Esophagus squamous epithelium (tissue), 5 donors: ENCODE measurements around the gene PRRC2B. TPM values are rescaled to one million over a fixed set of nuclear protein-coding genes. Genes with fewer than 3 reads are reported as not detected.
"Not testable (repeated sequence)": the region's sequence is repeated elsewhere in the genome, so short reads cannot be mapped to it uniquely, and the experiment has no call there.

Experiments used
- DNase-seq: peaks from one replicate; lab custom pipeline; 2025; lab: John Stamatoyannopoulos, UW
- H3K27ac ChIP-seq, 4 donors: fragments of 200-600 bp; sonication (generic); one replicate each; pipeline ENCODE4 v1.5.1; 2016 to 2019; ENCODE audit warnings: mild to moderate bottlenecking in 1 of 4
- H3K27me3 ChIP-seq, 4 donors: fragments of 200-600 bp; sonication (generic); 1 replicate in 3 of 4; 2 replicates in 1 of 4; pipeline versions ENCODE4 v1.5.1 to v1.6.0; 2017 to 2021; ENCODE audit warnings: antibody characterized with exemption in 1 of 4
- H3K36me3 ChIP-seq, 3 donors: fragments of 200-600 bp; sonication (generic); one replicate each; pipeline ENCODE4 v1.5.1; 2016 to 2019
- H3K4me1 ChIP-seq, 3 donors: fragments of 200-600 bp; sonication (generic); one replicate each; pipeline ENCODE4 v1.5.1; 2017 to 2019
- H3K4me3 ChIP-seq, 4 donors: fragments of 200-600 bp; sonication (generic); 1 replicate in 3 of 4; 2 replicates in 1 of 4; pipeline ENCODE4 v1.5.1; 2016 to 2019; ENCODE audit warnings: mild to moderate bottlenecking in 2 of 4, moderate library complexity in 1 of 4
- H3K9me3 ChIP-seq, 3 donors: fragments of 200-600 bp; sonication (generic); one replicate each; pipeline ENCODE4 v1.5.1; 2016 to 2019
- CTCF ChIP-seq, 6 experiments: fragments of 450-650 bp in 4 of 6; fragments of 200-600 bp in 2 of 6; sonication (generic) in 2 of 6; IDR thresholded peaks; one replicate each; pipeline ENCODE4 v1.5.1; 2016 to 2019; ENCODE audit warnings: antibody characterized with exemption in 6 of 6, mild to moderate bottlenecking in 4 of 6, moderate library complexity in 4 of 6
- POLR2A ChIP-seq, 4 donors: fragments of 450-650 bp; IDR thresholded peaks; one replicate each; pipeline ENCODE4 v1.6.1; 2017; ENCODE audit warnings: antibody characterized with exemption in 4 of 4, mild to moderate bottlenecking in 4 of 4, moderate library complexity in 3 of 4
- WGBS, 2 donors: methylation state at CpG; one replicate each; pipeline ENCODE4 v1.1.5; 2018; 5-methylcytosine and 5-hydroxymethylcytosine counted together
- intact Hi-C: fragments of 100-400 bp; cut with DNase I; formaldehyde crosslinking; loops from one replicate; pipeline ENCODE4 v1.15.0; 2022
- total RNA-seq, 4 donors: library from RNA; depleted of rRNA; stranded (reverse); fragments of >200 nt; gene quantifications; one replicate each; pipeline ENCODE4 v1.1.0, GENCODE V29; 2016
- donor health status: DM: yes; HTN: yes; CAD: no.

The PRRC2B gene
- total RNA-seq, 4 donors from 2014 or later: 46.6 to 73.8 (median 62.9) TPM

- intact Hi-C loops: no loop called here
- no peak for DNase-seq
- Histone ChIP-seq H3K4me3 (no peak overlapping the region), H3K9me3 (no peaks in the 10 kb centered on the region), H3K27ac (no peak overlapping the region), H3K4me1 (no peaks in the 10 kb centered on the region), H3K27me3 (no peaks in the 10 kb centered on the region), H3K36me3 (peaks cover 12 to 94% (median 21%) of the 10 kb centered on the region in 3 donors)
- no peak for TF ChIP-seq POLR2A (IDR thresholded peaks at IDR 0.05)
- TF ChIP-seq CTCF (IDR thresholded peaks at IDR 0.05): no peak
- WGBS, 2 donors: 66 to 79% methylated on average over 7 of the region's 7 CpGs
Measured at GRCh38 chr9:131511416-131511815, 117.5 kb downstream of the PRRC2B start.

GRCh38 chr9:131511880-131512279 lies 118.0 kb downstream of the PRRC2B start:
- no peaks in the 10 kb centered on the region for H3K9me3 ChIP-seq
- intact Hi-C loops: no loop called here
- 100% methylated on average over 5 to 6 of the region's 6 CpGs for WGBS, 2 donors
- no peak overlapping the region for H3K27ac ChIP-seq
- DNase-seq: no peak
- H3K4me3 ChIP-seq: no peak overlapping the region
- peaks cover 12 to 98% (median 21%) of the 10 kb centered on the region in 3 donors for H3K36me3 ChIP-seq
- H3K4me1 ChIP-seq: no peaks in the 10 kb centered on the region
- no peaks in the 10 kb centered on the region for H3K27me3 ChIP-seq
- TF ChIP-seq CTCF (IDR thresholded peaks at IDR 0.05) (no peak), POLR2A (IDR thresholded peaks at IDR 0.05) (no peak)

- H3K36me3 ChIP-seq: peaks cover 12 to 98% (median 26%) of the 10 kb centered on the region in 3 donors
- no peaks in the 10 kb centered on the region for H3K4me1 ChIP-seq
- H3K4me3 ChIP-seq: no peak overlapping the region
- DNase-seq: no peak
- TF ChIP-seq POLR2A (IDR thresholded peaks at IDR 0.05) (no peak), CTCF (IDR thresholded peaks at IDR 0.05) (no peak)
- WGBS, 2 donors: 87% methylated on average over 9 of the region's 15 CpGs; no CpG with 5 or more reads in 1 of the 2 donors
- H3K27ac ChIP-seq: no peak overlapping the region
- no peaks in the 10 kb centered on the region for H3K9me3 ChIP-seq
- no peaks in the 10 kb centered on the region for H3K27me3 ChIP-seq
- intact Hi-C loops: no loop called here
Measured at GRCh38 chr9:131513177-131513576, 119.3 kb downstream of the PRRC2B start.

- intact Hi-C loops, H3K27ac ChIP-seq, H3K9me3 ChIP-seq, DNase-seq, H3K4me1 ChIP-seq, H3K27me3 ChIP-seq, H3K4me3 ChIP-seq: not testable (repeated sequence)
- H3K36me3 ChIP-seq: peaks cover 22 to 100% (median 41%) of the 10 kb centered on the region in 3 donors
- WGBS, 2 donors: 73 to 92% methylated on average over 4 to 6 of the region's 12 CpGs
Measured at GRCh38 chr9:131515559-131516031, 121.7 kb downstream of the PRRC2B start.

- H3K4me1 ChIP-seq: no peaks in the 10 kb centered on the region
- H3K36me3 ChIP-seq: peaks cover 22 to 100% (median 39%) of the 10 kb centered on the region in 3 donors
- H3K27me3 ChIP-seq: no peaks in the 10 kb centered on the region
- H3K9me3 ChIP-seq: no peaks in the 10 kb centered on the region
- WGBS, 2 donors: 70 to 86% methylated on average over 8 to 13 of the region's 15 CpGs
- H3K27ac ChIP-seq: no peak overlapping the region
- no peak overlapping the region for H3K4me3 ChIP-seq
- DNase-seq: no peak
- TF ChIP-seq CTCF (IDR thresholded peaks at IDR 0.05) (no peak), POLR2A (IDR thresholded peaks at IDR 0.05) (no peak)
- intact Hi-C loops: no loop called here
Measured at GRCh38 chr9:131516100-131516499, 122.2 kb downstream of the PRRC2B start.

- Histone ChIP-seq H3K4me1 (no peaks in the 10 kb centered on the region), H3K4me3 (no peak overlapping the region), H3K27me3 (no peaks in the 10 kb centered on the region), H3K9me3 (no peaks in the 10 kb centered on the region), H3K36me3 (peaks cover 20 to 100% (median 37%) of the 10 kb centered on the region in 3 donors), H3K27ac (no peak overlapping the region)
- WGBS, 2 donors: 92% methylated on average over 6 to 9 of the region's 9 CpGs
- no peak for DNase-seq
- TF ChIP-seq POLR2A (IDR thresholded peaks at IDR 0.05): no peak
- no peak for TF ChIP-seq CTCF (IDR thresholded peaks at IDR 0.05)
- intact Hi-C loops: no loop called here
Measured at GRCh38 chr9:131516930-131517329, 123.0 kb downstream of the PRRC2B start.
